H1 (cell line): Measurements from ENCODE around the gene KCTD10.
A peak's percentile ranks its signal among the peaks of the same experiment; 100 is the strongest.

ENCODE experiments used
- BACH1 ChIP-seq: IDR thresholded peaks from 2 replicates; pipeline ENCODE4 v1.6.1; 2012; ENCODE audit warnings: low read length, improper control_type of control experiment
- CHD1 ChIP-seq: IDR thresholded peaks from 2 replicates; pipeline ENCODE4 v1.6.1; 2012; ENCODE audit warnings: low read depth, low read length, improper control_type of control experiment
- EZH2 ChIP-seq: fragments of 200-600 bp; sonication (generic); IDR thresholded peaks from 2 replicates; pipeline ENCODE4 v1.7.1; 2012; ENCODE audit warnings: low read depth, mild to moderate bottlenecking, moderate library complexity, low read length, inconsistent platforms; ENCODE audit not compliant: severe bottlenecking
- GABPA ChIP-seq: IDR thresholded peaks from 2 replicates; pipeline ENCODE4 v1.6.1; 2011; ENCODE audit warnings: mild to moderate bottlenecking, low read length, moderate library complexity, borderline replicate concordance; ENCODE audit not compliant: insufficient read depth
- POLR2A ChIP-seq, 2 experiments: IDR thresholded peaks; 1 replicate in 1 of 2; 2 replicates in 1 of 2; pipeline ENCODE4 v1.6.1; 2011; ENCODE audit warnings: low read depth in 2 of 2, low read length in 2 of 2, mild to moderate bottlenecking in 2 of 2; ENCODE audit errors: control extremely low read depth in 1 of 2
- POLR2AphosphoS5 ChIP-seq: IDR thresholded peaks from 2 replicates; pipeline ENCODE4 v1.6.1; 2011; ENCODE audit warnings: low read depth, low read length
- RXRA ChIP-seq: IDR thresholded peaks from 2 replicates; pipeline ENCODE4 v1.6.1; 2011; ENCODE audit warnings: low read depth, mild to moderate bottlenecking, low read length, moderate library complexity; ENCODE audit not compliant: insufficient read depth
- SRF ChIP-seq: IDR thresholded peaks from 2 replicates; pipeline ENCODE4 v1.6.1; 2011; ENCODE audit warnings: mild to moderate bottlenecking, low read depth, low read length, moderate library complexity
- TEAD4 ChIP-seq: IDR thresholded peaks from 2 replicates; pipeline ENCODE4 v1.6.1; 2012; ENCODE audit warnings: low read depth, low read length, inconsistent platforms, mixed read lengths
- YY1 ChIP-seq: IDR thresholded peaks from 2 replicates; pipeline ENCODE4 v1.6.1; 2011; ENCODE audit warnings: low read depth, mild to moderate bottlenecking, low read length
- ZNF274 ChIP-seq: IDR thresholded peaks from 2 replicates; pipeline ENCODE4 v1.7.0; 2012; ENCODE audit warnings: low read length, borderline replicate concordance; ENCODE audit errors: extremely low read depth
- TF ChIP-seq, protein P1 (sequence below), 3 experiments: IDR thresholded peaks; 1 replicate in 2 of 3; 2 replicates in 1 of 3; pipeline versions ENCODE4 v1.5.1 to v1.6.1; 2011; ENCODE audit warnings: low read length in 3 of 3, mild to moderate bottlenecking in 3 of 3, inconsistent platforms in 2 of 3, low read depth in 1 of 3, moderate library complexity in 1 of 3; ENCODE audit not compliant: insufficient read depth in 1 of 3; ENCODE audit errors: control extremely low read depth in 1 of 3
- TF ChIP-seq, protein P2 (sequence below): IDR thresholded peaks from 2 replicates; pipeline ENCODE4 v1.6.1; 2011; ENCODE audit warnings: low read depth, mild to moderate bottlenecking, low read length; ENCODE audit not compliant: insufficient read depth

GRCh38 chr12:109428037-109428629, 49.0 kb downstream of the KCTD10 start:
- TF ChIP-seq, protein P1, sequence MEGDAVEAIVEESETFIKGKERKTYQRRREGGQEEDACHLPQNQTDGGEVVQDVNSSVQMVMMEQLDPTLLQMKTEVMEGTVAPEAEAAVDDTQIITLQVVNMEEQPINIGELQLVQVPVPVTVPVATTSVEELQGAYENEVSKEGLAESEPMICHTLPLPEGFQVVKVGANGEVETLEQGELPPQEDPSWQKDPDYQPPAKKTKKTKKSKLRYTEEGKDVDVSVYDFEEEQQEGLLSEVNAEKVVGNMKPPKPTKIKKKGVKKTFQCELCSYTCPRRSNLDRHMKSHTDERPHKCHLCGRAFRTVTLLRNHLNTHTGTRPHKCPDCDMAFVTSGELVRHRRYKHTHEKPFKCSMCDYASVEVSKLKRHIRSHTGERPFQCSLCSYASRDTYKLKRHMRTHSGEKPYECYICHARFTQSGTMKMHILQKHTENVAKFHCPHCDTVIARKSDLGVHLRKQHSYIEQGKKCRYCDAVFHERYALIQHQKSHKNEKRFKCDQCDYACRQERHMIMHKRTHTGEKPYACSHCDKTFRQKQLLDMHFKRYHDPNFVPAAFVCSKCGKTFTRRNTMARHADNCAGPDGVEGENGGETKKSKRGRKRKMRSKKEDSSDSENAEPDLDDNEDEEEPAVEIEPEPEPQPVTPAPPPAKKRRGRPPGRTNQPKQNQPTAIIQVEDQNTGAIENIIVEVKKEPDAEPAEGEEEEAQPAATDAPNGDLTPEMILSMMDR (IDR thresholded peaks at IDR 0.05; ENCODE audit: control extremely low read depth in 1 of 3, insufficient read depth in 1 of 3, low read depth in 1 of 3, low read length in 3 of 3): peak; percentile 91 to 97 (median 93)
- TF ChIP-seq ZNF274 (no peak), CHD1 (no peak), POLR2A (IDR thresholded peaks at IDR 0.05; ENCODE audit: control extremely low read depth in 1 of 2, low read depth in 2 of 2, low read length in 2 of 2) (no peak), POLR2AphosphoS5 (no peak), YY1 (no peak), TEAD4 (no peak), EZH2 (no peak), SRF (no peak), GABPA (no peak), BACH1 (no peak), RXRA (no peak)
- TF ChIP-seq, protein P2, sequence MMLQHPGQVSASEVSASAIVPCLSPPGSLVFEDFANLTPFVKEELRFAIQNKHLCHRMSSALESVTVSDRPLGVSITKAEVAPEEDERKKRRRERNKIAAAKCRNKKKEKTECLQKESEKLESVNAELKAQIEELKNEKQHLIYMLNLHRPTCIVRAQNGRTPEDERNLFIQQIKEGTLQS: no peak
